HEK293 (cell line): Measurements from ENCODE around the gene HCAR2.
A peak's percentile ranks its signal among the peaks of the same experiment; 100 is the strongest.

Experiments
- CTCF ChIA-PET: fragments of 350-600 bp; formaldehyde crosslinking; extraction: SDS; loops from one replicate; lab custom pipeline; 2021; ENCODE audit warnings: antibody characterized with exemption; lab: Yijun Ruan, JAX
- POLR2A ChIA-PET: fragments of 300-600 bp; formaldehyde crosslinking; extraction: SDS; loops from one replicate; lab custom pipeline; 2020; ENCODE audit warnings: antibody characterized with exemption, inconsistent platforms; lab: Yijun Ruan, JAX
- H3K27ac ChIP-seq: fragments of 200-500 bp; sonication (Bioruptor generic); 2 replicates; pipeline ENCODE4 v1.5.1; 2014; ENCODE audit warnings: low read depth, low read length, control low read depth, inconsistent platforms; ENCODE audit errors: extremely low read depth
- H3K36me3 ChIP-seq, 2 experiments: fragments of 200-500 bp in 1 of 2; sonication (Bioruptor generic) in 1 of 2; 1 replicate in 1 of 2; 2 replicates in 1 of 2; pipeline ENCODE4 v1.5.1; 2014 to 2017; ENCODE audit warnings: inconsistent platforms in 2 of 2, low read length in 2 of 2; ENCODE audit not compliant: control insufficient read depth in 2 of 2, insufficient read depth in 1 of 2
- H3K4me1 ChIP-seq: fragments of 200-500 bp; sonication (Bioruptor generic); 2 replicates; pipeline ENCODE4 v1.5.1; 2014; ENCODE audit warnings: mild to moderate bottlenecking, low read length, inconsistent platforms; ENCODE audit not compliant: control insufficient read depth, insufficient read depth
- H3K4me3 ChIP-seq: 2 replicates; pipeline ENCODE4 v1.5.1; 2011; ENCODE audit warnings: low read depth, mild to moderate bottlenecking, control low read depth, low read length, moderate library complexity
- H3K9me3 ChIP-seq: fragments of 200-500 bp; sonication (Bioruptor generic); 2 replicates; pipeline ENCODE4 v1.5.1; 2014; ENCODE audit warnings: low read depth, low read length, inconsistent platforms; ENCODE audit not compliant: control insufficient read depth, insufficient read depth
- GLI2 ChIP-seq: fragments of 450-650 bp; formaldehyde crosslinking; IDR thresholded peaks from 2 replicates; pipeline ENCODE4; 2017; ENCODE audit warnings: missing biosample characterization, missing genetic modification characterization, low read depth, borderline replicate concordance
- SP3 ChIP-seq: fragments of 450-650 bp; formaldehyde crosslinking; IDR thresholded peaks from 2 replicates; pipeline ENCODE4 v1.5.1; 2016; ENCODE audit warnings: missing biosample characterization, missing genetic modification characterization
- ZBTB1 ChIP-seq: fragments of 450-650 bp; formaldehyde crosslinking; IDR thresholded peaks from 2 replicates; pipeline ENCODE4 v1.5.1; 2016; ENCODE audit warnings: missing biosample characterization, missing genetic modification characterization
- ZFP37 ChIP-seq: fragments of 450-650 bp; formaldehyde crosslinking; IDR thresholded peaks from 2 replicates; pipeline ENCODE4 v1.5.1; 2016; ENCODE audit warnings: missing biosample characterization, missing genetic modification characterization
- ZNF132 ChIP-seq: fragments of 450-650 bp; formaldehyde crosslinking; IDR thresholded peaks from 2 replicates; pipeline ENCODE4 v1.5.1; 2017; ENCODE audit warnings: missing biosample characterization, missing genetic modification characterization, borderline replicate concordance
- ZNF214 ChIP-seq: fragments of 450-650 bp; formaldehyde crosslinking; IDR thresholded peaks from 2 replicates; pipeline ENCODE4 v1.5.1; 2017; ENCODE audit warnings: missing biosample characterization, mild to moderate bottlenecking, missing genetic modification characterization, borderline replicate concordance
- ZNF23 ChIP-seq: fragments of 450-650 bp; formaldehyde crosslinking; IDR thresholded peaks from 2 replicates; pipeline ENCODE4 v1.5.1; 2016; ENCODE audit warnings: missing biosample characterization, missing genetic modification characterization, borderline replicate concordance
- ZNF473 ChIP-seq: fragments of 450-650 bp; formaldehyde crosslinking; IDR thresholded peaks from 2 replicates; pipeline ENCODE4 v1.5.1; 2017; ENCODE audit warnings: missing biosample characterization, missing genetic modification characterization
- ZNF664 ChIP-seq: fragments of 450-650 bp; formaldehyde crosslinking; IDR thresholded peaks from 2 replicates; pipeline ENCODE4 v1.5.1; 2016; ENCODE audit warnings: missing biosample characterization, missing genetic modification characterization
- ZNF785 ChIP-seq: fragments of 450-650 bp; formaldehyde crosslinking; IDR thresholded peaks from 2 replicates; pipeline ENCODE4 v1.5.1; 2016; ENCODE audit warnings: missing biosample characterization, missing genetic modification characterization
- TF ChIP-seq, protein P1 (sequence below): fragments of 450-650 bp; formaldehyde crosslinking; IDR thresholded peaks from 2 replicates; pipeline ENCODE4 v1.5.1; 2017; ENCODE audit warnings: missing biosample characterization, missing genetic modification characterization
- TF ChIP-seq, protein P2 (sequence below): fragments of 450-650 bp; IDR thresholded peaks from 2 replicates; pipeline ENCODE4 v1.5.1; 2018; ENCODE audit warnings: missing biosample characterization, missing genetic modification characterization
- TF ChIP-seq, protein P3 (sequence below): sonication (generic); formaldehyde crosslinking; IDR thresholded peaks from 2 replicates; pipeline ENCODE4 v1.8.1; 2022; ENCODE audit warnings: mild to moderate bottlenecking, moderate library complexity, missing genetic modification reagents
- TF ChIP-seq, protein P4 (sequence below): fragments of 450-650 bp; formaldehyde crosslinking; conservative IDR thresholded peaks from 2 replicates; pipeline ENCODE4 v1.5.1; 2016; ENCODE audit warnings: low read depth, missing biosample characterization, missing genetic modification characterization

Gene HCAR2

DNA sequence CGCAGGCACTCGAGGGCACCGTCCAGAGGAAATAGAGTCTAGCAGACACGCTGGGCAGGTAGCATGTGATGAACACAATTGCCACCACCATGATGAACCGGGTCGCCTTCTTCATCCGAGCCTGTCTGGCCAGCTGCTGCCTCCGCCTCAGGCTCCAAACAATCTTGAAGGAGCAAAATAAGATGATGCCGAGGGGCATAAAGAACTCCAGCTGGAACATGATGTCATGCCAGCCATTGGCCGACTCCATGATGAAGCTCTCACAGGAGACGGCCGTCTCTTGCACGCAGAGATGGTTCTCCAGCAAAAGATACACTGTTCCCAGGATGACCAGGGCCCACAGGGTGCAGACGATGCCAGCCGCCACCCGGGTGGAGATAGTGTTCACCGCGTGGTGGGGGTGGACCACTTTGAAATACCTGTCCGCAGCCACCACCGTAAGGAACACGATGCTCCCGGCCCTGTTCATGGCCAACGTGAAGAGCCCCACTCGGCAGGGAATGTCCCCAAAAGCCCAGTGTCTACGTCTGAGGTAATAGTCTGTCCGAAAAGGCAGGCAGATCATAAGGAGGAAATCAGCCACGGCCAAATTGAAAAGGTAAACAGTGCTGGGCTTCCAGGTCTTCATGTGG lies 26.5 kb upstream of the HCAR2 start:
- Histone ChIP-seq H3K4me3 (no peak overlapping the region), H3K27ac (no peak overlapping the region), H3K9me3 (no peaks in the 10 kb centered on the region), H3K36me3 (no peaks in the 10 kb centered on the region), H3K4me1 (no peaks in the 10 kb centered on the region)
- ChIA-PET POLR2A (no interaction called here), CTCF (interaction anchor here (0.6 kb wide), 1 partner anchor 66 kb away, joined by 4 read pairs; no protein-coding TSS in a partner anchor)
- no peak for TF ChIP-seq ZNF214
- TF ChIP-seq ZNF473 = no peak
- TF ChIP-seq, protein P1, sequence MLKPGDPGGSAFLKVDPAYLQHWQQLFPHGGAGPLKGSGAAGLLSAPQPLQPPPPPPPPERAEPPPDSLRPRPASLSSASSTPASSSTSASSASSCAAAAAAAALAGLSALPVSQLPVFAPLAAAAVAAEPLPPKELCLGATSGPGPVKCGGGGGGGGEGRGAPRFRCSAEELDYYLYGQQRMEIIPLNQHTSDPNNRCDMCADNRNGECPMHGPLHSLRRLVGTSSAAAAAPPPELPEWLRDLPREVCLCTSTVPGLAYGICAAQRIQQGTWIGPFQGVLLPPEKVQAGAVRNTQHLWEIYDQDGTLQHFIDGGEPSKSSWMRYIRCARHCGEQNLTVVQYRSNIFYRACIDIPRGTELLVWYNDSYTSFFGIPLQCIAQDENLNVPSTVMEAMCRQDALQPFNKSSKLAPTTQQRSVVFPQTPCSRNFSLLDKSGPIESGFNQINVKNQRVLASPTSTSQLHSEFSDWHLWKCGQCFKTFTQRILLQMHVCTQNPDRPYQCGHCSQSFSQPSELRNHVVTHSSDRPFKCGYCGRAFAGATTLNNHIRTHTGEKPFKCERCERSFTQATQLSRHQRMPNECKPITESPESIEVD (tag by site-specific recombination) = no peak
- no peak for TF ChIP-seq GLI2 (tag by site-specific recombination)
- TF ChIP-seq ZNF664 = no peak
- TF ChIP-seq SP3 (tag by site-specific recombination) = no peak
- no peak for TF ChIP-seq ZNF132 (tag by site-specific recombination)
- no peak for TF ChIP-seq ZNF23 (tag by site-specific recombination)
- TF ChIP-seq, protein P2, sequence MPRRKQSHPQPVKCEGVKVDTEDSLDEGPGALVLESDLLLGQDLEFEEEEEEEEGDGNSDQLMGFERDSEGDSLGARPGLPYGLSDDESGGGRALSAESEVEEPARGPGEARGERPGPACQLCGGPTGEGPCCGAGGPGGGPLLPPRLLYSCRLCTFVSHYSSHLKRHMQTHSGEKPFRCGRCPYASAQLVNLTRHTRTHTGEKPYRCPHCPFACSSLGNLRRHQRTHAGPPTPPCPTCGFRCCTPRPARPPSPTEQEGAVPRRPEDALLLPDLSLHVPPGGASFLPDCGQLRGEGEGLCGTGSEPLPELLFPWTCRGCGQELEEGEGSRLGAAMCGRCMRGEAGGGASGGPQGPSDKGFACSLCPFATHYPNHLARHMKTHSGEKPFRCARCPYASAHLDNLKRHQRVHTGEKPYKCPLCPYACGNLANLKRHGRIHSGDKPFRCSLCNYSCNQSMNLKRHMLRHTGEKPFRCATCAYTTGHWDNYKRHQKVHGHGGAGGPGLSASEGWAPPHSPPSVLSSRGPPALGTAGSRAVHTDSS = no peak
- no peak for TF ChIP-seq ZBTB1 (tag by site-specific recombination)

DNA sequence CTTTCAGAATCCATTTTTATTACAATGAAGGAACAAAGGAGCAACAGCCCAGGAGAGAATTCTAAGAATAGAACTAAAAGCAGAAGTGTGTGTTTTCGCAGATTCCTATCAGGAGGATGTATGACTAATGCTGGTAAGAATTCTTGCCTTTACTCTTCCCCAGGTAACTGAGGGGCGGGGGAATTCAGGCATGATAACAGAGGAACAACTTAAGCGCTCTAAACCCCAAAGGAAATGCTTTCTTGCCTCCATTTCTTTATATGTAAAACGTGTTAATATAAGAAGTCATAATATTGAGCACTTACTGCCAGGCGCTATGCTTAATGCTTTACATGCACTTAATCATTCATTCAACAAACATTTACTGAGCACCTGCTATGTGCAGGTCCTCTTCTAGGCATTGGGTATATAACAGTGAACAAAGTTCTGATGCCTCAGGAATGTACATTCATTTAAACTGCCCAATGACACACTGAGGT lies 23.0 kb upstream of the HCAR2 start:
- TF ChIP-seq, protein P3, sequence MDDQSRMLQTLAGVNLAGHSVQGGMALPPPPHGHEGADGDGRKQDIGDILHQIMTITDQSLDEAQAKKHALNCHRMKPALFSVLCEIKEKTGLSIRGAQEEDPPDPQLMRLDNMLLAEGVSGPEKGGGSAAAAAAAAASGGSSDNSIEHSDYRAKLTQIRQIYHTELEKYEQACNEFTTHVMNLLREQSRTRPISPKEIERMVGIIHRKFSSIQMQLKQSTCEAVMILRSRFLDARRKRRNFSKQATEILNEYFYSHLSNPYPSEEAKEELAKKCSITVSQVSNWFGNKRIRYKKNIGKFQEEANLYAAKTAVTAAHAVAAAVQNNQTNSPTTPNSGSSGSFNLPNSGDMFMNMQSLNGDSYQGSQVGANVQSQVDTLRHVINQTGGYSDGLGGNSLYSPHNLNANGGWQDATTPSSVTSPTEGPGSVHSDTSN (CRISPR knock-in tag) = no peak
- TF ChIP-seq ZNF664 = peak; percentile 85; the same call in 1 of the 2 replicates
- TF ChIP-seq, protein P4, sequence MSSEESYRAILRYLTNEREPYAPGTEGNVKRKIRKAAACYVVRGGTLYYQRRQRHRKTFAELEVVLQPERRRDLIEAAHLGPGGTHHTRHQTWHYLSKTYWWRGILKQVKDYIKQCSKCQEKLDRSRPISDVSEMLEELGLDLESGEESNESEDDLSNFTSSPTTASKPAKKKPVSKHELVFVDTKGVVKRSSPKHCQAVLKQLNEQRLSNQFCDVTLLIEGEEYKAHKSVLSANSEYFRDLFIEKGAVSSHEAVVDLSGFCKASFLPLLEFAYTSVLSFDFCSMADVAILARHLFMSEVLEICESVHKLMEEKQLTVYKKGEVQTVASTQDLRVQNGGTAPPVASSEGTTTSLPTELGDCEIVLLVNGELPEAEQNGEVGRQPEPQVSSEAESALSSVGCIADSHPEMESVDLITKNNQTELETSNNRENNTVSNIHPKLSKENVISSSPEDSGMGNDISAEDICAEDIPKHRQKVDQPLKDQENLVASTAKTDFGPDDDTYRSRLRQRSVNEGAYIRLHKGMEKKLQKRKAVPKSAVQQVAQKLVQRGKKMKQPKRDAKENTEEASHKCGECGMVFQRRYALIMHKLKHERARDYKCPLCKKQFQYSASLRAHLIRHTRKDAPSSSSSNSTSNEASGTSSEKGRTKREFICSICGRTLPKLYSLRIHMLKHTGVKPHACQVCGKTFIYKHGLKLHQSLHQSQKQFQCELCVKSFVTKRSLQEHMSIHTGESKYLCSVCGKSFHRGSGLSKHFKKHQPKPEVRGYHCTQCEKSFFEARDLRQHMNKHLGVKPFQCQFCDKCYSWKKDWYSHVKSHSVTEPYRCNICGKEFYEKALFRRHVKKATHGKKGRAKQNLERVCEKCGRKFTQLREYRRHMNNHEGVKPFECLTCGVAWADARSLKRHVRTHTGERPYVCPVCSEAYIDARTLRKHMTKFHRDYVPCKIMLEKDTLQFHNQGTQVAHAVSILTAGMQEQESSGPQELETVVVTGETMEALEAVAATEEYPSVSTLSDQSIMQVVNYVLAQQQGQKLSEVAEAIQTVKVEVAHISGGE = no peak
- TF ChIP-seq ZNF785 (tag by site-specific recombination) = no peak
- no peak for TF ChIP-seq ZFP37 (tag by site-specific recombination)
- TF ChIP-seq, all 188 proteins: peak for 1
- H3K27ac ChIP-seq = no peak overlapping the region
- no peaks in the 10 kb centered on the region for H3K4me1 ChIP-seq
- ChIA-PET CTCF (interaction anchor here (0.7 to 1.3 kb wide), 3 partner anchors 56 to 88 kb away, joined by 3 to 8 read pairs (median 3); no protein-coding TSS in a partner anchor), POLR2A (interaction anchor here (0.5 kb wide), 1 partner anchor 501 kb away, joined by 5 read pairs; no protein-coding TSS in a partner anchor)
- H3K36me3 ChIP-seq = no peaks in the 10 kb centered on the region
- H3K4me3 ChIP-seq = no peak overlapping the region
- no peaks in the 10 kb centered on the region for H3K9me3 ChIP-seq
